GM12891 (cell line): Measurements from ENCODE around the gene CASS4.

ENCODE experiments used
- POLR2A ChIP-seq: IDR thresholded peaks from 2 replicates; pipeline ENCODE4 v1.6.1; 2011; ENCODE audit warnings: low read depth, low read length, control low read depth
- POLR2AphosphoS5 ChIP-seq: IDR thresholded peaks from 2 replicates; pipeline ENCODE4 v1.6.1; 2011; ENCODE audit warnings: low read depth, low read length, control low read depth
- POU2F2 ChIP-seq: IDR thresholded peaks from 2 replicates; pipeline ENCODE4 v1.6.1; 2011; ENCODE audit warnings: low read depth, mild to moderate bottlenecking, control low read depth, low read length, moderate library complexity
- SPI1 ChIP-seq: IDR thresholded peaks from 2 replicates; pipeline ENCODE4 v1.6.1; 2011; ENCODE audit warnings: low read depth, low read length, control low read depth
- TAF1 ChIP-seq: IDR thresholded peaks from 2 replicates; pipeline ENCODE4 v1.6.1; 2011; ENCODE audit warnings: low read depth, low read length, control low read depth

- TF ChIP-seq SPI1 (no peak), POLR2A (no peak), POLR2AphosphoS5 (no peak), TAF1 (no peak), POU2F2 (no peak)
Measured at GRCh38 chr20:56417911-56418310, 5.9 kb downstream of the CASS4 start.
